Activated CD8-positive, alpha-beta T cell treated with anti-CD3 and anti-CD28 coated beads for 36 hours (primary cell): Measurements from ENCODE around the gene SRXN1. TPM values are rescaled to one million over a fixed set of nuclear protein-coding genes. Genes with fewer than 3 reads are reported as not detected.

Experiments
- ATAC-seq: fragments of 200-7000 bp; cut with Tn5 transposase; one replicate; pipeline ENCODE4 v1.10.0; 2021; ENCODE audit warnings: mild to moderate bottlenecking, moderate library complexity
- CTCF ChIA-PET: fragments of 350-600 bp; sonication (Branson Sonifier 250); formaldehyde crosslinking; loops from one replicate; lab custom pipeline; 2021; ENCODE audit warnings: antibody characterized with exemption; lab: Charles Lee
- POLR2A ChIA-PET: fragments of 350-600 bp; sonication (Branson Sonifier 250); formaldehyde crosslinking; loops from one replicate; lab custom pipeline; 2021; ENCODE audit warnings: antibody characterized with exemption; lab: Charles Lee
- DNase-seq: peaks from one replicate; pipeline ENCODE4 v3.0.0-alpha.2; 2020
- H3K27ac Mint-ChIP-seq: one replicate; pipeline ENCODE4 v1.8.0; 2021; ENCODE audit warnings: mild to moderate bottlenecking, mixed read lengths
- H3K27me3 Mint-ChIP-seq: one replicate; pipeline ENCODE4 v1.8.0; 2021; ENCODE audit warnings: mixed read lengths
- H3K36me3 Mint-ChIP-seq: one replicate; pipeline ENCODE4 v1.8.0; 2021; ENCODE audit warnings: low read depth, mixed read lengths
- H3K4me1 Mint-ChIP-seq: one replicate; pipeline ENCODE4 v1.8.0; 2021; ENCODE audit warnings: low read depth, mixed read lengths
- H3K4me3 Mint-ChIP-seq: one replicate; pipeline ENCODE4 v1.8.0; 2021; ENCODE audit warnings: mild to moderate bottlenecking, moderate library complexity, mixed read lengths
- H3K9me3 Mint-ChIP-seq: one replicate; pipeline ENCODE4 v1.8.0; 2021; ENCODE audit warnings: mixed read lengths
- intact Hi-C: fragments of 100-400 bp; cut with micrococcal nuclease; formaldehyde crosslinking; loops from one replicate; pipeline ENCODE4 v1.10.0; 2022
- total RNA-seq, 2 experiments: library from RNA; stranded (reverse); gene quantifications; one replicate each; pipeline ENCODE4 v1.2.3, GENCODE V29; 2021
- TF ChIP-seq, protein P1 (sequence below): fragments of 200-600 bp; IDR thresholded peaks from one replicate; pipeline ENCODE4 v1.8.0; 2022; ENCODE audit warnings: antibody characterized with exemption, mild to moderate bottlenecking

SRXN1 gene
- total RNA-seq, 2 experiments from 2014 or later, result 9.4 to 9.8 TPM

GRCh38 chr20:675453-676314 lies 22.7 kb upstream of the SRXN1 start, which contains the start of gene SCRT2:
SCRT2 (minus strand) TSS chr20:675802; CDS start chr20:675601, 201 bp downstream.
- TF ChIP-seq, protein P1, sequence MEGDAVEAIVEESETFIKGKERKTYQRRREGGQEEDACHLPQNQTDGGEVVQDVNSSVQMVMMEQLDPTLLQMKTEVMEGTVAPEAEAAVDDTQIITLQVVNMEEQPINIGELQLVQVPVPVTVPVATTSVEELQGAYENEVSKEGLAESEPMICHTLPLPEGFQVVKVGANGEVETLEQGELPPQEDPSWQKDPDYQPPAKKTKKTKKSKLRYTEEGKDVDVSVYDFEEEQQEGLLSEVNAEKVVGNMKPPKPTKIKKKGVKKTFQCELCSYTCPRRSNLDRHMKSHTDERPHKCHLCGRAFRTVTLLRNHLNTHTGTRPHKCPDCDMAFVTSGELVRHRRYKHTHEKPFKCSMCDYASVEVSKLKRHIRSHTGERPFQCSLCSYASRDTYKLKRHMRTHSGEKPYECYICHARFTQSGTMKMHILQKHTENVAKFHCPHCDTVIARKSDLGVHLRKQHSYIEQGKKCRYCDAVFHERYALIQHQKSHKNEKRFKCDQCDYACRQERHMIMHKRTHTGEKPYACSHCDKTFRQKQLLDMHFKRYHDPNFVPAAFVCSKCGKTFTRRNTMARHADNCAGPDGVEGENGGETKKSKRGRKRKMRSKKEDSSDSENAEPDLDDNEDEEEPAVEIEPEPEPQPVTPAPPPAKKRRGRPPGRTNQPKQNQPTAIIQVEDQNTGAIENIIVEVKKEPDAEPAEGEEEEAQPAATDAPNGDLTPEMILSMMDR, result no peak
- Mint-ChIP-seq H3K27me3 (peaks cover 66% of the 10 kb centered on the region), H3K36me3 (no peaks in the 10 kb centered on the region), H3K4me3 (no peak within 1 kb of the TSS), H3K4me1 (peaks cover 5% of the 10 kb centered on the region), H3K27ac (no peak within 1 kb of the TSS), H3K9me3 (no peaks in the 10 kb centered on the region)
- intact Hi-C loops, result no loop called here
- ChIA-PET POLR2A (no interaction called here), CTCF (interaction anchor here (0.8 kb wide), 1 partner anchor 8 kb away, joined by 4 read pairs; no protein-coding TSS in a partner anchor)
- ATAC-seq (peak; percentile 80), DNase-seq (peak; percentile 59)

DNA sequence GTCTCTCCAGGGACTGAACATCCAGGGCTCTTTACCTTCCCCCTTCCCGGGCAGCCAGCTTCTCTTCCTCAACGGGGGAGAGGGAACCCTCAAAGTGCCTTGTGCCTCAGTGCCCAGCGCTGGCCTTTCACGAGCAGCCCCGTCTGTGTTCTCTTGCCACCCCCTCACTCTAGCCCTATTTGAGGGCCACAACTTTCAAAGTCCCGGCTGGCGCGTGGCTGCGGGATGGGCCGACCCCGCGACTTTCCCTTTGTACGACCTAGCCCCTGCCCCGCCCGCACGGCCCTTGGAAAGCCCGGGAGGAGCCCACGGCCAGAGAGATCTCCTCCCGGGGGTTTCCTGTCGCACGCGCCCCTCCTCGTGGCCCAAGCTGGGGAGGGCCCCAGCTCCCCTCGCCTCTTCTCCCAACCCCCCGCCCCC lies 22.0 kb upstream of the SRXN1 start:
- Mint-ChIP-seq H3K27ac (no peak overlapping the region), H3K4me1 (peaks cover 5% of the 10 kb centered on the region), H3K27me3 (peaks cover 66% of the 10 kb centered on the region), H3K4me3 (no peak overlapping the region), H3K36me3 (no peaks in the 10 kb centered on the region), H3K9me3 (no peaks in the 10 kb centered on the region)
- ChIA-PET CTCF (no interaction called here), POLR2A (no interaction called here)
- TF ChIP-seq, protein P1, result no peak
- ATAC-seq (no peak), DNase-seq (no peak)
- intact Hi-C loops, result no loop called here

- ChIA-PET POLR2A (no interaction called here), CTCF (interaction anchor here (1.0 kb wide), 2 partner anchors 9 to 28 kb away, joined by 3 to 4 read pairs; no protein-coding TSS in a partner anchor)
- Mint-ChIP-seq H3K27ac (no peak overlapping the region), H3K4me3 (no peak overlapping the region), H3K36me3 (no peaks in the 10 kb centered on the region), H3K9me3 (no peaks in the 10 kb centered on the region), H3K4me1 (peaks cover 5% of the 10 kb centered on the region), H3K27me3 (peaks cover 61% of the 10 kb centered on the region)
- ATAC-seq, result no peak
- DNase-seq, result no peak
- TF ChIP-seq, protein P1, result no peak
- intact Hi-C loops, result no loop called here
Observed at GRCh38 chr20:673603-674001, 20.6 kb upstream of the SRXN1 start.

DNA sequence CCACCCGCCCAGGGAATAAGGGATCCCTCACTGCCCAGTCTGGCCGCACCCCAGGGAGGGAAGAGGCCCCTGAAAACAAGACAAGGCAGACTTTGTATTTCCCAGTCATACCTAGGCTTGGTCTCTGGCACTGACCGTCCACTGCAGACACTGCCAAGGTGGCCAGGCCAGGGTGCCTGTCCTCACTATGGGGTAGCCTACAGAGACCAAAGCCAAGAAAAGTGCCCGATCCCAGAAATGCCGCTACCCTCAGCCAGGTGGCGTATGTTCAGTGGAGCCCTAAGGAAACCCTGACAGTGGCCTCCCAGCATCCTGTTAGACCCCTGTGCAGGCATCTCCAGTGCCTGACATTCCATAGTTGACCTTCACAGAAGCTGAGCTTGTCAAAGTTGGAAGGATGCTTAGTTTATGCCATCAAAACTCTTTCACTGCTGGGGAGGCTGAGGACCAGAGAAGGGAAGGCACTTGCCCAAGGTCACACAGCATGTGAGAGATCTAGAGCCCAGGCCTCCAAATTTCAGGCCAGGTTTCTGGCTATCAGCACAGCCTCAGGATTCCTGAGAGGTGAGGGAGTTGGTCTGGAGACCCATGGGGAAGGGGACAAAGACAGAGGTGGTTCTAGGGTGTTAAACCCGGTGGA lies 20.1 kb upstream of the SRXN1 start:
- Mint-ChIP-seq H3K27ac (no peak overlapping the region), H3K9me3 (no peaks in the 10 kb centered on the region), H3K4me3 (no peak overlapping the region), H3K4me1 (peaks cover 5% of the 10 kb centered on the region), H3K27me3 (peaks cover 58% of the 10 kb centered on the region), H3K36me3 (no peaks in the 10 kb centered on the region)
- POLR2A ChIA-PET, result no interaction called here
- TF ChIP-seq, protein P1, result peak; percentile 13
- intact Hi-C loops, result no loop called here
- CTCF ChIA-PET, result interaction anchor here (1.0 kb wide), 2 partner anchors 8 to 28 kb away, joined by 3 to 4 read pairs; no protein-coding TSS in a partner anchor
- ATAC-seq, result no peak
- peak; percentile 15 for DNase-seq
